GM12865 (cell line): Measurements from ENCODE around the gene EHMT1.

Experiments
- DNase-seq: peaks from one replicate; pipeline ENCODE4 v3.0.0; 2010; ENCODE audit warnings: low read depth
- H3K4me3 ChIP-seq: 2 replicates; pipeline ENCODE4 v1.5.1; 2011; ENCODE audit warnings: mild to moderate bottlenecking, low read depth, low read length, control low read depth
- TF ChIP-seq, protein P1 (sequence below): IDR thresholded peaks from 2 replicates; pipeline ENCODE4 v1.5.1; 2011; ENCODE audit warnings: low read length, control low read depth, low read depth, inconsistent platforms; ENCODE audit not compliant: insufficient read depth; ENCODE audit errors: missing control alignments

The EHMT1 gene

DNA sequence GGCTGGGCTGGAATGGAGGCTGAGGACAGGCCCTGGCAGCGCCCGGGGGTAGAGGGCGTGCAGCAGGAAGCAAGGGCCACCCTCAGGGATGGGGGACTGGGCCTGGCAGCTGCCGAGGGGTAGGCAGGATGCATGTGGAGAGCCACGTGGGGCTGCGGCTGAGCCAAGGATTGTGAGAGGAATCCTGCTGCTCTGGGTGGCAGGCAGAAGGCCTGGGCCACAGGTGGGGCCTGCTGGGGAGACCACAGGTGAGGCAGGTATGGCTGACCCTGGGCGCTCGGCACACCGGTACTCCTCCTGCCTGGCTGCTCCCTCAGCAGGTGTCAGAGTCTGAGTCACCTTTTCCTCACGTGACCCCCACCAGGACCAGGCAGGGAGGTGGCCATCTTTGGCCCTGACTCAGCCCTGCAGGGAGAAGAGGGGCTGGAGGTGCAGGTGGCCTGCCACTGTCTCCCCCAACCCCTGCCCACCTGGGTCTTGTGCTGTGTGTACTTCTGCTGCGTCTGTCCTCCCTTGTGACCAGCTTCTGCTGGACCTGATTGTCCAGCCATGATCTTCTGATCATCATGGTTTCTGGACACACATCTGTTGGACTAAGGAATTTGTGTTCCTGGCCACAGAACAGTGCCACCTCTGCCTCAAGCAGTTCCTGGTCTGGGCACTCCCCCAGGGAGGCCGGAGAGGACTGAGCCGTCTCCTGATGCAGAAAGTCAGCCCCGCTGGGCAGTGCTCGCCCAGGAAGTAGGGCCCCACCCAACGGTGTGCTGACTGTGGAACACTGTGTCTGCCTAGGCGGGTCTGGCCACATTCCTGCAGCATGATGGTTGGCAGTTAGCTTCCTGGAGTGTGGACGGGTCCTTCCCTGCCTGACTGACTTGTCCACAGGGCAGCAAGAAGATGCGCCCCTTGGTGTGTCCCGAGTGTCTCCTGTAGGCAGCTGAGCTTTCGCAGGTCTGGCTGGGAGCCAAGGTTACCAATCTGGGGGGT lies 6.9 kb upstream of the EHMT1 start:
- DNase-seq = no peak
- H3K4me3 ChIP-seq = no peak overlapping the region
- TF ChIP-seq, protein P1, sequence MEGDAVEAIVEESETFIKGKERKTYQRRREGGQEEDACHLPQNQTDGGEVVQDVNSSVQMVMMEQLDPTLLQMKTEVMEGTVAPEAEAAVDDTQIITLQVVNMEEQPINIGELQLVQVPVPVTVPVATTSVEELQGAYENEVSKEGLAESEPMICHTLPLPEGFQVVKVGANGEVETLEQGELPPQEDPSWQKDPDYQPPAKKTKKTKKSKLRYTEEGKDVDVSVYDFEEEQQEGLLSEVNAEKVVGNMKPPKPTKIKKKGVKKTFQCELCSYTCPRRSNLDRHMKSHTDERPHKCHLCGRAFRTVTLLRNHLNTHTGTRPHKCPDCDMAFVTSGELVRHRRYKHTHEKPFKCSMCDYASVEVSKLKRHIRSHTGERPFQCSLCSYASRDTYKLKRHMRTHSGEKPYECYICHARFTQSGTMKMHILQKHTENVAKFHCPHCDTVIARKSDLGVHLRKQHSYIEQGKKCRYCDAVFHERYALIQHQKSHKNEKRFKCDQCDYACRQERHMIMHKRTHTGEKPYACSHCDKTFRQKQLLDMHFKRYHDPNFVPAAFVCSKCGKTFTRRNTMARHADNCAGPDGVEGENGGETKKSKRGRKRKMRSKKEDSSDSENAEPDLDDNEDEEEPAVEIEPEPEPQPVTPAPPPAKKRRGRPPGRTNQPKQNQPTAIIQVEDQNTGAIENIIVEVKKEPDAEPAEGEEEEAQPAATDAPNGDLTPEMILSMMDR = no peak

GRCh38 chr9:137612741-137613142 lies 6.1 kb upstream of the EHMT1 start:
- no peak overlapping the region for H3K4me3 ChIP-seq
- TF ChIP-seq, protein P1 = no peak
- no peak for DNase-seq

DNA sequence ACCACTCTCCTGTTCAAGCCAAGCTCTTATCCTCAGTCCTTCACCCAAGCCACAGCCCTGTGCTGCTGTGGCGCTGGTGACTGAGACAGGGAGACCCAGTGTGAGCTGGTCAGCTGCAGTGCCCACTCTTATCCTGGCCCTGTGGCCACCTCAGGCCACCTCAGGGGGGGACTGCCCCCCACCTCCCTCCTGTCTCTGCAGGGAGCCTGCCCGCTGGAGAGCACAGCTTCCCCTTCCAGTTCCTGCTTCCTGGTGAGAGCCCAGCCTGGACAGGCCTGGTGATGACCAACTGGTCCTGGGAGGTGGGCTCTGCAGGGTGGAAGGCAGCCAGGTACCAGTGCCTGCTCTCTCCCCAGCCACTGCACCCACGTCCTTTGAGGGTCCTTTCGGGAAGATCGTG lies 5.5 kb upstream of the EHMT1 start:
- TF ChIP-seq, protein P1 = no peak
- no peak for DNase-seq
- no peak overlapping the region for H3K4me3 ChIP-seq

DNA sequence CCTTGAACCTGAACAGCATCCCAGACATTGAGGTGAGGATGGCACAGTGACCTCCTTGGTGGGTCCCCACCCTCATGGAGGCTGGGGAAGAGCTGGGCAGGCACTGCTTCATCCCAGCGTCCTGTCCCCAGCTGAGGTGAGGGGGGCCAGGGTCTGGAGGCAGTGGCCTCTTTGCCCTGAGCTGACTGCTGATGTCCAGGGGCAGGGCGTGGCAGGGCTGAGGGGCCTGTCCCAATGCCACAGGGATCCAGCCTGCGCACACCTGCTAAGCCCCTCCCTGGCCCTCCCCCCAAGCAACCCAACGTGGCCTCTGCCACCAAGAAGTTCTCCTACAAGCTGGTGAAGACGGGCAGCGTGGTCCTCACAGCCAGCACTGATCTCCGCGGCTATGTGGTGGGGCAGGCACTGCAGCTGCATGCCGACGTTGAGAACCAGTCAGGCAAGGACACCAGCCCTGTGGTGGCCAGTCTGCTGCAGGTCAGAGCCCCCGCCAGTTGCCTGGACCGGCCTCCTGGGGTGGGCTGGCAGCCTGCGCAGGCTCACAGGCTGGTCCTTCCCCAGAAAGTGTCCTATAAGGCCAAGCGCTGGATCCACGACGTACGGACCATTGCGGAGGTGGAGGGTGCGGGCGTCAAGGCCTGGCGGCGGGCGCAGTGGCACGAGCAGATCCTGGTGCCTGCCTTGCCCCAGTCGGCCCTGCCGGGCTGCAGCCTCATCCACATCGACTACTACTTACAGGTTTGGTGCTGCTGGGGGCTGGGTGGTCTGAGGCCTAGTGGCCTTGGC lies 4.9 kb upstream of the EHMT1 start:
- TF ChIP-seq, protein P1 = no peak
- no peak overlapping the region for H3K4me3 ChIP-seq
- DNase-seq = no peak

GRCh38 chr9:137614631-137615386 lies 4.0 kb upstream of the EHMT1 start:
- no peak for DNase-seq
- TF ChIP-seq, protein P1 = no peak
- H3K4me3 ChIP-seq = no peak overlapping the region

GRCh38 chr9:137615387-137615871 lies 3.4 kb upstream of the EHMT1 start:
- TF ChIP-seq, protein P1 = no peak
- no peak for DNase-seq
- H3K4me3 ChIP-seq = no peak overlapping the region
